H1 (cell line): ENCODE results near the gene MYO15B. TPM values are rescaled to one million over a fixed set of nuclear protein-coding genes. Genes with fewer than 3 reads are reported as not detected.

Experiments used
- CTCF ChIA-PET: fragments of 300-600 bp; sonication (Branson Sonifier 250); formaldehyde crosslinking; loops from one replicate; lab custom pipeline; 2021; ENCODE audit not compliant: partially characterized antibody; lab: Charles Lee
- POLR2A ChIA-PET: fragments of 300-600 bp; sonication (Branson Sonifier 250); formaldehyde crosslinking; loops from one replicate; lab custom pipeline; 2021; ENCODE audit warnings: inconsistent platforms; ENCODE audit not compliant: partially characterized antibody; lab: Charles Lee
- DNase-seq, 2 experiments: peaks; one replicate each; pipeline versions ENCODE4 v3.0.0 to v3.0.0-alpha.2; 2010 to 2022; ENCODE audit warnings: low spot score in 2 of 2, low read depth in 1 of 2, mixed read lengths in 1 of 2
- FAIRE-seq: peaks from 2 replicates; lab custom pipeline; 2011; peaks lifted over from hg19 to GRCh38; lab: Jason Lieb, UNC
- H2AFZ ChIP-seq: 2 replicates; pipeline ENCODE4 v1.8.1; 2012; ENCODE audit warnings: low read length, inconsistent platforms
- H2AK5ac ChIP-seq: 2 replicates; pipeline ENCODE4 v1.6.1; 2013; ENCODE audit warnings: low read depth, low read length
- H2BK120ac ChIP-seq: replicated peaks from 2 replicates; pipeline ENCODE3; 2013; ENCODE audit warnings: low read depth, low read length, inconsistent platforms
- H2BK12ac ChIP-seq: 2 replicates; pipeline ENCODE4 v1.6.1; 2013; ENCODE audit warnings: low read depth, low read length
- H2BK15ac ChIP-seq: 2 replicates; pipeline ENCODE4 v1.6.1; 2013; ENCODE audit warnings: low read length
- H2BK20ac ChIP-seq: 2 replicates; pipeline ENCODE4 v1.6.1; 2013; ENCODE audit warnings: low read length
- H2BK5ac ChIP-seq: 2 replicates; pipeline ENCODE4 v1.6.1; 2013; ENCODE audit warnings: low read depth, low read length
- H3K14ac ChIP-seq: 2 replicates; pipeline ENCODE4 v1.6.1; 2013; ENCODE audit warnings: inconsistent platforms; ENCODE audit not compliant: insufficient read length
- H3K18ac ChIP-seq: 2 replicates; pipeline ENCODE4 v1.6.1; 2013; ENCODE audit warnings: low read length; ENCODE audit errors: extremely low read depth
- H3K23ac ChIP-seq: 2 replicates; pipeline ENCODE4 v1.6.1; 2013; ENCODE audit warnings: inconsistent platforms; ENCODE audit not compliant: insufficient read length
- H3K23me2 ChIP-seq: 2 replicates; pipeline ENCODE4 v1.6.1; 2013; ENCODE audit warnings: low read depth, low read length
- H3K27ac ChIP-seq: 2 replicates; pipeline ENCODE4 v1.6.1; 2011; ENCODE audit warnings: low read depth, low read length, inconsistent platforms
- H3K27me3 ChIP-seq, 4 experiments: replicated peaks in 1 of 4; 1 replicate in 1 of 4; 2 replicates in 3 of 4; pipeline versions ENCODE4 v1.6.1 to v1.8.1; 2011 to 2013; ENCODE audit warnings: low read length in 3 of 4, mild to moderate bottlenecking in 3 of 4, inconsistent platforms in 2 of 4, mixed read lengths in 2 of 4, moderate library complexity in 1 of 4; ENCODE audit not compliant: control insufficient read depth in 3 of 4, insufficient read depth in 3 of 4; ENCODE audit errors: extremely low read depth in 1 of 4
- H3K36me3 ChIP-seq, 4 experiments: 2 replicates each; pipeline versions ENCODE4 v1.6.1 to v1.8.1; 2011 to 2013; ENCODE audit warnings: mild to moderate bottlenecking in 4 of 4, low read length in 3 of 4, moderate library complexity in 2 of 4, control low read depth in 1 of 4, inconsistent platforms in 1 of 4; ENCODE audit not compliant: insufficient read depth in 4 of 4, control insufficient read depth in 2 of 4
- H3K4ac ChIP-seq: replicated peaks from 2 replicates; pipeline ENCODE3; 2013; ENCODE audit warnings: low read length, low read depth, mixed read lengths, inconsistent platforms; ENCODE audit not compliant: insufficient read length
- H3K4me1 ChIP-seq, 4 experiments: replicated peaks in 1 of 4; 1 replicate in 1 of 4; 2 replicates in 3 of 4; pipeline versions ENCODE4 v1.6.1 to v1.8.1; 2011 to 2013; ENCODE audit warnings: low read length in 3 of 4, inconsistent platforms in 2 of 4, mixed read lengths in 1 of 4; ENCODE audit not compliant: insufficient read depth in 4 of 4, control insufficient read depth in 3 of 4
- H3K4me2 ChIP-seq, 2 experiments: 2 replicates each; pipeline versions ENCODE4 v1.6.1 to v1.8.1; 2011 to 2013; ENCODE audit warnings: low read depth in 2 of 2, low read length in 2 of 2, control low read depth in 1 of 2, inconsistent platforms in 1 of 2, mild to moderate bottlenecking in 1 of 2; ENCODE audit not compliant: insufficient read depth in 1 of 2
- H3K4me3 ChIP-seq, 4 experiments: fragments of 200-600, 300-600 bp in 1 of 4; sonication (generic), shearing (Covaris generic), sonication (Bioruptor Twin) in 1 of 4; 2 replicates each; pipeline versions ENCODE4 v1.5.1 to v1.8.1; 2011 to 2016; ENCODE audit warnings: low read length in 4 of 4, low read depth in 3 of 4, control low read depth in 2 of 4, inconsistent platforms in 2 of 4, mild to moderate bottlenecking in 2 of 4, mixed read lengths in 1 of 4, moderate library complexity in 1 of 4; ENCODE audit not compliant: insufficient read depth in 2 of 4; ENCODE audit errors: extremely low read depth in 1 of 4
- H3K56ac ChIP-seq: replicated peaks from 2 replicates; pipeline ENCODE3; 2013; ENCODE audit warnings: low read depth, mild to moderate bottlenecking, mixed read lengths, low read length, inconsistent platforms; ENCODE audit not compliant: insufficient read length
- H3K79me1 ChIP-seq: 2 replicates; pipeline ENCODE4 v1.6.1; 2013; ENCODE audit warnings: low read depth, low read length, control low read depth
- H3K79me2 ChIP-seq, 2 experiments: 2 replicates each; pipeline versions ENCODE4 v1.6.1 to v1.8.1; 2012 to 2013; ENCODE audit warnings: low read length in 2 of 2, mild to moderate bottlenecking in 2 of 2, inconsistent platforms in 1 of 2; ENCODE audit not compliant: insufficient read depth in 2 of 2, control insufficient read depth in 1 of 2
- H3K9ac ChIP-seq, 4 experiments: replicated peaks in 1 of 4; 1 replicate in 1 of 4; 2 replicates in 3 of 4; pipeline versions ENCODE4 v1.6.1 to v1.8.1; 2011 to 2013; ENCODE audit warnings: low read depth in 3 of 4, low read length in 3 of 4, control low read depth in 2 of 4, mild to moderate bottlenecking in 2 of 4, moderate library complexity in 2 of 4, inconsistent platforms in 1 of 4; ENCODE audit errors: extremely low read depth in 1 of 4
- H3K9me3 ChIP-seq, 2 experiments: 2 replicates each; pipeline versions ENCODE4 v1.6.1 to v1.8.1; 2012 to 2013; ENCODE audit warnings: mild to moderate bottlenecking in 2 of 2, moderate library complexity in 2 of 2, control low read depth in 1 of 2, inconsistent platforms in 1 of 2, low read depth in 1 of 2, low read length in 1 of 2, mixed read lengths in 1 of 2; ENCODE audit not compliant: insufficient read depth in 2 of 2
- H4K20me1 ChIP-seq, 2 experiments: replicated peaks in 1 of 2; 2 replicates each; pipeline versions ENCODE3 to v1.8.1; 2011 to 2013; ENCODE audit warnings: inconsistent platforms in 2 of 2, low read length in 2 of 2, mild to moderate bottlenecking in 1 of 2; ENCODE audit not compliant: insufficient read depth in 2 of 2, control insufficient read depth in 1 of 2
- H4K5ac ChIP-seq: 2 replicates; pipeline ENCODE4 v1.6.1; 2013; ENCODE audit warnings: low read length, low read depth, mixed read lengths, inconsistent platforms; ENCODE audit not compliant: insufficient read length
- H4K8ac ChIP-seq: 2 replicates; pipeline ENCODE4 v1.8.0; 2013; ENCODE audit warnings: mild to moderate bottlenecking, moderate library complexity, low read length, inconsistent platforms; ENCODE audit not compliant: insufficient read depth; ENCODE audit errors: extremely low read depth
- H4K91ac ChIP-seq: replicated peaks from 2 replicates; pipeline ENCODE3; 2013; ENCODE audit warnings: low read length, mixed read lengths, inconsistent platforms; ENCODE audit not compliant: insufficient read length
- BACH1 ChIP-seq: IDR thresholded peaks from 2 replicates; pipeline ENCODE4 v1.6.1; 2012; ENCODE audit warnings: low read length, improper control_type of control experiment
- CBX8 ChIP-seq: fragments of 300-800, 300-1000 bp; sonication (generic); IDR thresholded peaks from 2 replicates; pipeline ENCODE4 v1.7.1; 2016; ENCODE audit warnings: low read depth, low read length, borderline replicate concordance
- CTBP2 ChIP-seq: IDR thresholded peaks from 2 replicates; pipeline ENCODE4 v1.7.0; 2011; ENCODE audit warnings: borderline replicate concordance, mild to moderate bottlenecking, moderate library complexity, mixed read lengths, low read length; ENCODE audit not compliant: insufficient read depth, insufficient read length
- EGR1 ChIP-seq: IDR thresholded peaks from 2 replicates; pipeline ENCODE4 v1.6.1; 2011; ENCODE audit warnings: low read depth, low read length, borderline replicate concordance
- HDAC2 ChIP-seq, 2 experiments: fragments of 300-600 bp in 1 of 2; sonication (generic) in 1 of 2; IDR thresholded peaks; 2 replicates each; pipeline ENCODE4 v1.6.1; 2011 to 2012; ENCODE audit warnings: low read depth in 2 of 2, low read length in 2 of 2, mild to moderate bottlenecking in 2 of 2, moderate library complexity in 2 of 2, borderline replicate concordance in 1 of 2, inconsistent platforms in 1 of 2
- HDAC6 ChIP-seq: IDR thresholded peaks from one replicate; pipeline ENCODE4 v1.7.1; 2012; ENCODE audit warnings: low read depth, mild to moderate bottlenecking, inconsistent platforms, low read length, moderate library complexity
- MAFK ChIP-seq: IDR thresholded peaks from 2 replicates; pipeline ENCODE4 v1.6.1; 2012; ENCODE audit warnings: low read depth, mild to moderate bottlenecking, improper control_type of control experiment, low read length
- POU5F1 ChIP-seq: IDR thresholded peaks from 2 replicates; pipeline ENCODE4 v1.6.1; 2011; ENCODE audit warnings: low read depth, mild to moderate bottlenecking, low read length, moderate library complexity
- RBBP5 ChIP-seq: IDR thresholded peaks from 2 replicates; pipeline ENCODE4 v1.7.1; 2012; ENCODE audit warnings: low read depth, mild to moderate bottlenecking, inconsistent platforms, low read length, moderate library complexity, borderline replicate concordance
- RFX5 ChIP-seq: IDR thresholded peaks from 2 replicates; pipeline ENCODE4 v1.6.1; 2011; ENCODE audit warnings: low read depth, low read length, improper control_type of control experiment, borderline replicate concordance
- SIRT6 ChIP-seq: IDR thresholded peaks from one replicate; pipeline ENCODE4 v1.7.1; 2012; ENCODE audit warnings: low read length, inconsistent platforms
- SP4 ChIP-seq: IDR thresholded peaks from 2 replicates; pipeline ENCODE4 v1.6.1; 2012; ENCODE audit warnings: low read length, inconsistent platforms
- SUZ12 ChIP-seq: fragments of 200-600 bp; sonication (generic); IDR thresholded peaks from 2 replicates; pipeline ENCODE4 v1.6.1; 2012; ENCODE audit warnings: mild to moderate bottlenecking, inconsistent platforms, low read length, moderate library complexity, mixed read lengths
- ZNF274 ChIP-seq: IDR thresholded peaks from 2 replicates; pipeline ENCODE4 v1.7.0; 2012; ENCODE audit warnings: low read length, borderline replicate concordance; ENCODE audit errors: extremely low read depth
- WGBS, 2 experiments: shearing (Covaris generic) in 1 of 2; methylation state at CpG; one replicate each; pipeline versions ENCODE4 v1.1.6 to v1.1.7; 2013 to 2015; ENCODE audit warnings: low lambda C conversion rate in 2 of 2, mixed read lengths in 2 of 2, inconsistent platforms in 1 of 2, low coverage in 1 of 2, missing lambda C conversion rate in 1 of 2; ENCODE audit not compliant: insufficient replicate concordance in 2 of 2, insufficient coverage in 1 of 2, insufficient read length in 1 of 2; ENCODE audit errors: extremely low coverage in 1 of 2, missing lambda C conversion rate in 1 of 2; 5-methylcytosine and 5-hydroxymethylcytosine counted together
- polyA plus RNA-seq, 7 experiments: library from polyadenylated mRNA; depleted of rRNA in 3 of 7; stranded (reverse) in 5 of 7; unstranded in 2 of 7; fragments of >200 nt in 5 of 7; fragments of 200-250 nt in 2 of 7; gene quantifications; 1 replicate in 5 of 7; 2 replicates in 1 of 7; 4 replicates in 1 of 7; pipeline versions ENCODE4 v1.2.1 to v1.2.3, GENCODE V29; 2011 to 2013; ENCODE audit warnings: missing spikeins in 2 of 7, mixed read lengths in 2 of 7
- total RNA-seq: library from RNA; stranded (reverse); fragmentation: NEBNext Ultra II Directional; extraction: Animal tissue kit (Norgen Biotek cat#: 25700); gene quantifications from 2 replicates; pipeline ENCODE4 v1.2.1, GENCODE V29; 2021

Gene MYO15B
- total and polyA plus RNA-seq, 2 of the 8 experiments (the other 6 are each of a cell fraction or from before 2014, with no cell fraction given) = 7.1 to 11.2 TPM

- Histone ChIP-seq H3K9ac (no peak overlapping the region), H3K36me3 (peaks cover 6 to 25% (median 11%) of the 10 kb centered on the region in 4 experiments; a peak in 7 of 8 replicates), H3K14ac (no peak overlapping the region), H3K9me3 (no peaks in the 10 kb centered on the region), H3K4ac (no peak overlapping the region), H3K23ac (no peak overlapping the region), H3K18ac (no peak overlapping the region), H3K4me1 (no peaks in the 10 kb centered on the region; a peak in 1 of 7 replicates), H2BK20ac (no peak overlapping the region), H4K5ac (no peak overlapping the region), H4K8ac (no peak overlapping the region), H3K79me2 (no peaks in the 10 kb centered on the region), H2AK5ac (no peak overlapping the region), H3K56ac (no peak overlapping the region), H4K20me1 (peaks cover 0 to 5% of the 10 kb centered on the region in 2 experiments), H3K4me2 (no peak overlapping the region), H2BK120ac (no peak overlapping the region), H4K91ac (no peak overlapping the region), H2AFZ (no peak overlapping the region), H2BK15ac (no peak overlapping the region), H2BK12ac (no peak overlapping the region), H3K4me3 (no peak overlapping the region), H3K79me1 (no peaks in the 10 kb centered on the region; the same call in 1 of the 2 replicates), H3K27me3 (no peaks in the 10 kb centered on the region), H3K23me2 (no peaks in the 10 kb centered on the region), H2BK5ac (no peak overlapping the region), H3K27ac (no peak overlapping the region)
- CTCF ChIA-PET = interaction anchor here (1.6 to 51.0 kb wide), 4 partner anchors 12 to 100 kb away, joined by 3 to 2200 read pairs (median 92); partner anchors contain the start of gene SMIM5
- FAIRE-seq (no peak), DNase-seq (no peak)
- 93% methylated on average over 6 of the region's 6 CpGs; no CpG with 5 or more reads in 1 of the 2 experiments for WGBS, 2 experiments
- POLR2A ChIA-PET = interaction anchor here (0.6 to 1.6 kb wide), 6 partner anchors 11 to 130 kb away, joined by 3 to 6 read pairs (median 4); partner anchors contain the start of genes GALK1, RECQL5 and SAP30BP
- no peak for TF ChIP-seq POU5F1
- TF ChIP-seq SUZ12 = no peak
- TF ChIP-seq SP4 = no peak
- TF ChIP-seq RFX5 = no peak
- no peak for TF ChIP-seq CTBP2
- no peak for TF ChIP-seq HDAC6
- no peak for TF ChIP-seq HDAC2 (IDR thresholded peaks at IDR 0.05; ENCODE audit: borderline replicate concordance in 1 of 2, low read depth in 2 of 2, low read length in 2 of 2)
- no peak for TF ChIP-seq RBBP5
- no peak for TF ChIP-seq BACH1
- no peak for TF ChIP-seq MAFK
- TF ChIP-seq EGR1 = no peak
- no peak for TF ChIP-seq SIRT6
- TF ChIP-seq ZNF274 = no peak
- no peak for TF ChIP-seq CBX8
Measured at GRCh38 chr17:75649687-75650086, 62.1 kb downstream of the MYO15B start.
